Measurements from ENCODE around the gene DCAF11.

DCAF11 gene

DNA sequence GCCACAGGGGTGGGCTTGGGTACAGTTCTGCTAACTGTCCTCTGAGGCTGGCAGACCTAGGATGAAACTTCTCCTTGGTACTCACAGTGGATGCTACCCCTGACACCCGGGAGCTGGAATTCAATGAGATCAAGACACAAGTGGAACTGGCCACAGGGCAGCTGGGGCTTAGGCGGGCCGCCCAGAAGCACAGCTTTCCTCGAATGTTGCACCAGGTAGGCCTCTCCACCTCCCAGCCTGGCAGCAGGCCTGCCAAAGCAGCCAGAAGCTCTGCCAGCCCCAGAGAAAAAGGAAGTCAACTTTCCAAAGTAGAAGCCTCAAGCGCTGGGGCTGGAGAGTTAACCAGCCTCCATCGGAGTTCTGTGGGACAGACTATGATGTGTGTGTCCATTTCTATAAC lies 2.6 kb downstream of the DCAF11 start:
- no peak for DNase-seq (ENCODE audit: low read depth)
- TF ChIP-seq, protein P1, sequence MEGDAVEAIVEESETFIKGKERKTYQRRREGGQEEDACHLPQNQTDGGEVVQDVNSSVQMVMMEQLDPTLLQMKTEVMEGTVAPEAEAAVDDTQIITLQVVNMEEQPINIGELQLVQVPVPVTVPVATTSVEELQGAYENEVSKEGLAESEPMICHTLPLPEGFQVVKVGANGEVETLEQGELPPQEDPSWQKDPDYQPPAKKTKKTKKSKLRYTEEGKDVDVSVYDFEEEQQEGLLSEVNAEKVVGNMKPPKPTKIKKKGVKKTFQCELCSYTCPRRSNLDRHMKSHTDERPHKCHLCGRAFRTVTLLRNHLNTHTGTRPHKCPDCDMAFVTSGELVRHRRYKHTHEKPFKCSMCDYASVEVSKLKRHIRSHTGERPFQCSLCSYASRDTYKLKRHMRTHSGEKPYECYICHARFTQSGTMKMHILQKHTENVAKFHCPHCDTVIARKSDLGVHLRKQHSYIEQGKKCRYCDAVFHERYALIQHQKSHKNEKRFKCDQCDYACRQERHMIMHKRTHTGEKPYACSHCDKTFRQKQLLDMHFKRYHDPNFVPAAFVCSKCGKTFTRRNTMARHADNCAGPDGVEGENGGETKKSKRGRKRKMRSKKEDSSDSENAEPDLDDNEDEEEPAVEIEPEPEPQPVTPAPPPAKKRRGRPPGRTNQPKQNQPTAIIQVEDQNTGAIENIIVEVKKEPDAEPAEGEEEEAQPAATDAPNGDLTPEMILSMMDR (IDR thresholded peaks at IDR 0.05; ENCODE audit: low read depth, low read length, missing control alignments), result no peak
- no peak overlapping the region for H3K4me3 ChIP-seq (ENCODE audit: low read depth, low read length)
- in situ Hi-C loops (cut with HindIII; ENCODE audit: low sequenced_read_pairs), result no loop called here

DNA sequence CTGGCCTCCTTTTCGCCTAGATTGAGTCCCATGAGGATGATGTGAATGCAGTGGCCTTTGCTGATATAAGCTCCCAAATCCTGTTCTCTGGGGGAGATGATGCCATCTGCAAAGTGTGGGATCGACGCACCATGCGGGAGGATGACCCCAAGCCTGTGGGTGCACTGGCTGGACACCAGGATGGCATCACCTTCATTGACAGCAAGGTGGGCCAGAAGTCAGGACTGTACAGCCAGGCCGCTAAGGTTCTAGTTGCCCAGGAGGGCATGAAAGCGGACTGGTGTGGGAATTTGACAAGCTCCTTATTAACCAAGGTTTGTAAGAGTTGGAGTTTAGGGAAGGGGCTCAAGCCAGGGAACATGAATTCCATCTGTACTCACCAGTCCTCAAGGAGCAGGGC lies 5.1 kb downstream of the DCAF11 start:
- H3K4me3 ChIP-seq (ENCODE audit: low read depth, low read length), result no peak overlapping the region
- in situ Hi-C loops (cut with HindIII; ENCODE audit: low sequenced_read_pairs), result no loop called here
- TF ChIP-seq, protein P1 (IDR thresholded peaks at IDR 0.05; ENCODE audit: low read depth, low read length, missing control alignments), result no peak
- no peak for DNase-seq (ENCODE audit: low read depth)

DNA sequence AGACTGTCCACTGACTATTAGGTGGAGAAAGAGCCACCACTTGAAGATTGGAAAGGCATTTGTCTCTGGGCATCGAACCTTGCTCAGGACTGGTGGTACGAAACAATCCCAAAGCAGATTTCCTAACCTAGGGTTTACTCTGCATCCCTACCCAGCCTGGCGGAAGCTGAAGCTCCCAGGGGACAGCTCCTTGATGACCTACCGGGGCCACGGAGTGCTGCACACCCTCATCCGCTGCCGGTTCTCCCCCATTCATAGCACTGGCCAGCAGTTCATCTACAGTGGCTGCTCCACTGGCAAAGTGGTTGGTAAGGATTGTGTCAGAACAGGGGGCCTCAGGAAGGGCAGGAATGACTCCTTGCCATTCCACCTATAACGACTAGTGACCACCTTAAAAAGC lies 6.6 kb downstream of the DCAF11 start:
- no peak overlapping the region for H3K4me3 ChIP-seq (ENCODE audit: low read depth, low read length)
- in situ Hi-C loops (cut with HindIII; ENCODE audit: low sequenced_read_pairs), result no loop called here
- DNase-seq (ENCODE audit: low read depth), result no peak
- TF ChIP-seq, protein P1 (IDR thresholded peaks at IDR 0.05; ENCODE audit: low read depth, low read length, missing control alignments), result no peak

DNA sequence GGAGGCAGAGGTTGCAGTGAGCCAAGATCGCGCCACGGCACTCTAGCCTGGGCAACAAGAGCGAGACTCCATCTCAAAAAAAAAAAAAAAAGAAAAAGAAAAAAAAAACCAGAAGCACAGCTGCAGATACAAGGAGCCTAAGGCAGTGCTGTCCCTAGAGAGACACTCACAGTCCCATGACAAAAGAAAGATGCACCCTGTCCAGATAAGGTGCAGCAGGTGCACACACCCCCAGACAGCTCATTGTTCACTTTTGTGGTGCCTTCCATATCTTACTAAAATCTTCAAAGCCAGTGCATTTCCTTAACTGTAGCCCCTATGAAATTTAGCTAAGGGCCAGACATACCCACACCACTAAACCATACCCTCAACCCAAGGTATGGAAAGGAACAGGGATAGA lies 7.8 kb downstream of the DCAF11 start:
- TF ChIP-seq, protein P1 (IDR thresholded peaks at IDR 0.05; ENCODE audit: low read depth, low read length, missing control alignments), result no peak
- in situ Hi-C loops (cut with HindIII; ENCODE audit: low sequenced_read_pairs), result no loop called here
- H3K4me3 ChIP-seq (ENCODE audit: low read depth, low read length), result no peak overlapping the region
- DNase-seq (ENCODE audit: low read depth), result no peak

DNA sequence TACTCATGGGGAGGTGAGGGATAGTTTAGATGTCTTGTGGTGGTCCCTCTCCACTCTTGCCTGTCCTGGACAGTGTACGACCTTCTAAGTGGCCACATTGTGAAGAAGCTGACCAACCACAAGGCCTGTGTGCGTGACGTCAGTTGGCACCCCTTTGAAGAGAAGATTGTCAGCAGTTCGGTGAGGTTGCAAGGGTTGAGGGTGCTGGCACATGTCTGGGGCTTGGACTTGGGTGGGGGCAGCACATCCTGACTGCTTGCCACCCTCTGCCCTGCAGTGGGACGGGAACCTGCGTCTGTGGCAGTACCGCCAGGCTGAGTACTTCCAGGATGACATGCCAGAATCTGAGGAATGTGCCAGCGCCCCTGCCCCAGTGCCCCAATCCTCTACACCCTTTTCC lies 8.3 kb downstream of the DCAF11 start:
- in situ Hi-C loops (cut with HindIII; ENCODE audit: low sequenced_read_pairs), result no loop called here
- TF ChIP-seq, protein P1 (IDR thresholded peaks at IDR 0.05; ENCODE audit: low read depth, low read length, missing control alignments), result no peak
- no peak for DNase-seq (ENCODE audit: low read depth)
- H3K4me3 ChIP-seq (ENCODE audit: low read depth, low read length), result no peak overlapping the region

DNA sequence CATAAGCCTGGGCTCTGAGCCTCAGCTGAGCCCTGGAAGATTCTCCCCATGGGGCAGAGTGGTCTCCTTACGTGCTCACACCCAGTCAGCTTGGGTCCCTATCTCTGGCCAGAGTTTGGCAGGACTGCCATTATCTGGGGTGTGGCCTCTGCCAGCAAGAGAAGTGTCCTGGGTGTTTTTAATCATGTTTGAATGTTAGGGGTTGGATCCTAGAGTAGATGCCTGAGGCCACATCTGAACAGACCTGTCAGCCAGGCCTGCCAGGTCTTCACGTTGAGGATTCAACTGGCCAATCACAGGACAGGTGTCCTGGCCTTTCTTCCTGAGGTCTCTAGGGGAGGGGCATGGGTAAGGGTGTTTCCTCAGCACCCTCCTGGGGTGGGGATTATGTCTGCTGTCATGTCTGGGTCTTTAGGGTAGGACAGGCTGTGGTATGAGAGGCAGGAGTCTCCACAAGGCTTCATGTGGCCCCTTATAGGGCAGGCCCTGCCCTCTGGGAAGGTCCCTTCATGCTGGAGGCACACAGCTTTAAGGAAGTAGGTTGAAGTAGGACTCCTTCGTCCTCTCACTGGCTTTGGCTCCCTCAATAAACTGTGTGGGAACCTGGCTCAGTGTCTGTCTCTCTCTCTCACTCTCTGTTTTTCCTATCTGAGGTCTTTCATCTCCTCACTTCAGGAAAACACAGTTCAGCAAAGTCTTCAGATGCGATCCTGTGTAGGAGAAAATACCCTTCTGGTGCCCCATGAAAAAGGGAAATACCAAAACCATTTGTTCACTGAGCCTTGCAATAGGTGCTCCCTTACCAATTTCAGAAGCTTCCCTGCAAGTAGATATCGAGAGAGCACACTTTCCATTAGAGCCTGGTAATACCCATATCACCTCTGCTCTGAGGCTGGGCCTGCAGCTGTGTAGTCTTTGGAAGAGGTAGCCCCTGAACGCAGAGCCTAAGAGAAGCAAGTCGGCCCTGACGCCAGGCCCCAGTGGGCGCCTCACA lies 9.1 kb downstream of the DCAF11 start:
- TF ChIP-seq, protein P1 (IDR thresholded peaks at IDR 0.05; ENCODE audit: low read depth, low read length, missing control alignments), result no peak
- in situ Hi-C loops (cut with HindIII; ENCODE audit: low sequenced_read_pairs), result no loop called here

More for the DNA sequence above, 9.1 kb downstream of the DCAF11 start:
- no peak overlapping the region for H3K4me3 ChIP-seq (ENCODE audit: low read depth, low read length)
- no peak for DNase-seq (ENCODE audit: low read depth)
